ENCODE measurements around the gene FLNA. TPM values are rescaled to one million over a fixed set of nuclear protein-coding genes. Genes with fewer than 3 reads are reported as not detected.

Gene FLNA
- total RNA-seq, 1 donor from 2014 or later = 1,080 TPM

GRCh38 chrX:154334496-154334895 lies 39.9 kb downstream of the FLNA start:
- intact Hi-C loops (cut with DNase I) = no loop called here

GRCh38 chrX:154333837-154334271 lies 40.6 kb downstream of the FLNA start:
- Histone ChIP-seq H3K27ac (no peak overlapping the region), H3K36me3 (no peaks in the 10 kb centered on the region), H3K9me3 (no peaks in the 10 kb centered on the region), H3K4me3 (no peak overlapping the region), H3K27me3 (ENCODE audit: low read depth) (no peaks in the 10 kb centered on the region), H3K4me1 (no peaks in the 10 kb centered on the region)
- DNase-seq = no peak
- no peak for ATAC-seq
- no peak for TF ChIP-seq CTCF (IDR thresholded peaks at IDR 0.05)
- intact Hi-C loops (cut with DNase I) = no loop called here

More at GRCh38 chrX:154334496-154334895, 39.9 kb downstream of the FLNA start:
- Histone ChIP-seq H3K4me3 (no peak overlapping the region), H3K27me3 (ENCODE audit: low read depth) (no peaks in the 10 kb centered on the region), H3K4me1 (no peaks in the 10 kb centered on the region), H3K9me3 (no peaks in the 10 kb centered on the region), H3K36me3 (no peaks in the 10 kb centered on the region), H3K27ac (no peak overlapping the region)
- no peak for ATAC-seq
- TF ChIP-seq CTCF (IDR thresholded peaks at IDR 0.05) = no peak
- DNase-seq = no peak

- no peak overlapping the region for H3K4me3 ChIP-seq
- TF ChIP-seq CTCF (IDR thresholded peaks at IDR 0.05) = no peak
- no peak overlapping the region for H3K27ac ChIP-seq
- DNase-seq (no peak), ATAC-seq (no peak)
- no peaks in the 10 kb centered on the region for H3K9me3 ChIP-seq
- no peaks in the 10 kb centered on the region for H3K36me3 ChIP-seq
- intact Hi-C loops (cut with DNase I) = no loop called here
- H3K27me3 ChIP-seq (ENCODE audit: low read depth) = no peaks in the 10 kb centered on the region
- H3K4me1 ChIP-seq = no peaks in the 10 kb centered on the region
These were observed 41.3 kb downstream of the FLNA start for GRCh38 chrX:154333116-154333515.

GRCh38 chrX:154332561-154332960 lies 41.9 kb downstream of the FLNA start:
- intact Hi-C loops (cut with DNase I) = no loop called here
- Histone ChIP-seq H3K36me3 (no peaks in the 10 kb centered on the region), H3K9me3 (no peaks in the 10 kb centered on the region), H3K27ac (no peak overlapping the region), H3K4me1 (peaks cover 1% of the 10 kb centered on the region), H3K4me3 (no peak overlapping the region), H3K27me3 (ENCODE audit: low read depth) (no peaks in the 10 kb centered on the region)
- DNase-seq (no peak), ATAC-seq (no peak)
- TF ChIP-seq CTCF (IDR thresholded peaks at IDR 0.05) = no peak

GRCh38 chrX:154329294-154329693 lies 45.1 kb downstream of the FLNA start:
- Histone ChIP-seq H3K9me3 (no peaks in the 10 kb centered on the region), H3K4me3 (no peak overlapping the region), H3K27ac (no peak overlapping the region), H3K27me3 (ENCODE audit: low read depth) (no peaks in the 10 kb centered on the region), H3K4me1 (peaks cover 15% of the 10 kb centered on the region), H3K36me3 (no peaks in the 10 kb centered on the region)
- intact Hi-C loops (cut with DNase I) = no loop called here
- TF ChIP-seq CTCF (IDR thresholded peaks at IDR 0.05) = no peak
- DNase-seq (no peak), ATAC-seq (no peak)

GRCh38 chrX:154328646-154329045 lies 45.8 kb downstream of the FLNA start:
- no peak for TF ChIP-seq CTCF (IDR thresholded peaks at IDR 0.05)
- H3K36me3 ChIP-seq = no peaks in the 10 kb centered on the region
- no peak overlapping the region for H3K27ac ChIP-seq
- no peaks in the 10 kb centered on the region for H3K27me3 ChIP-seq (ENCODE audit: low read depth)
- no peak for DNase-seq
- no peaks in the 10 kb centered on the region for H3K9me3 ChIP-seq
- H3K4me1 ChIP-seq = peaks cover 15% of the 10 kb centered on the region
- no peak overlapping the region for H3K4me3 ChIP-seq
- intact Hi-C loops (cut with DNase I) = no loop called here
- ATAC-seq = no peak
